Right atrium auricular region (tissue), 2 donors: Measurements from ENCODE around the gene MT1B. TPM values are rescaled to one million over a fixed set of nuclear protein-coding genes. Genes with fewer than 3 reads are reported as not detected.
"Not testable (repeated sequence)": the region's sequence is repeated elsewhere in the genome, so short reads cannot be mapped to it uniquely, and the experiment has no call there.

Experiments used
- DNase-seq: peaks from one replicate; pipeline ENCODE4 v3.0.0-alpha.2; 2019; ENCODE audit warnings: low spot score
- H3K27ac ChIP-seq, 2 donors: fragments of 200-600 bp; sonication (generic); 1 replicate in 1 of 2; 2 replicates in 1 of 2; pipeline ENCODE4 v1.5.1; 2016 to 2019
- H3K27me3 ChIP-seq, 2 donors: fragments of 200-600 bp; sonication (generic); one replicate each; pipeline versions ENCODE4 v1.5.1 to v1.6.0; 2017 to 2019
- H3K36me3 ChIP-seq: fragments of 200-600 bp; sonication (generic); one replicate; pipeline ENCODE4 v1.5.1; 2016
- H3K4me1 ChIP-seq, 2 donors: fragments of 200-600 bp; sonication (generic); one replicate each; pipeline versions ENCODE4 v1.5.1 to v1.6.0; 2017 to 2019
- H3K4me3 ChIP-seq, 2 donors: fragments of 200-600 bp; sonication (generic); 1 replicate in 1 of 2; 2 replicates in 1 of 2; pipeline ENCODE4 v1.5.1; 2017 to 2019; ENCODE audit warnings: mild to moderate bottlenecking in 1 of 2, moderate library complexity in 1 of 2
- H3K9me3 ChIP-seq, 2 donors: fragments of 200-600 bp; sonication (generic); one replicate each; pipeline ENCODE4 v1.5.1; 2019
- total RNA-seq, 2 donors: library from RNA; depleted of rRNA; stranded (reverse); fragments of >200 nt; gene quantifications; one replicate each; pipeline ENCODE4 v1.1.0, GENCODE V29; 2016
- TF ChIP-seq, protein P1 (sequence below), 2 donors: fragments of 200-600 bp; sonication (generic); IDR thresholded peaks; one replicate each; pipeline ENCODE4 v1.5.1; 2019; ENCODE audit warnings: antibody characterized with exemption in 2 of 2

Gene MT1B
- total RNA-seq, 2 donors from 2014 or later: not detected

DNA sequence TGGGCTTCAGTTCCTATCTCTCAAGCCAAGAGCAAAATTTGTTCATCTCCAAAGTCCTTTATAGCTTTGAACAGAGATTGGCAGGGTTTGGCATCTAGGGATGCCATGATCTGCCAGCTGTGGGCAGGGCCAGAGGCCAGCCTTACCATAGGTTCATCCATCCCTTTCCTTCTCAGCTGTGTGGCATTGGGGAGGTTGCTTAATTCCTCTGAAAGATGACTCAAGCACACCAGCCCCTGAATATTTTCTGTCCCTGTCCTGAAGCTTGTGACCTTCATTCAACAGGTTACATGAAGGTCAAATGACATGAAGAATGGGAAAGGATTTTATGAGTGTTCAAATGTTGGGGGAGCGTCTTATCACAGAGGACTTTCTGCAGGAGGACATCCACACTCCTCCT is 12.8 kb downstream of the MT1B start:
- TF ChIP-seq, protein P1, sequence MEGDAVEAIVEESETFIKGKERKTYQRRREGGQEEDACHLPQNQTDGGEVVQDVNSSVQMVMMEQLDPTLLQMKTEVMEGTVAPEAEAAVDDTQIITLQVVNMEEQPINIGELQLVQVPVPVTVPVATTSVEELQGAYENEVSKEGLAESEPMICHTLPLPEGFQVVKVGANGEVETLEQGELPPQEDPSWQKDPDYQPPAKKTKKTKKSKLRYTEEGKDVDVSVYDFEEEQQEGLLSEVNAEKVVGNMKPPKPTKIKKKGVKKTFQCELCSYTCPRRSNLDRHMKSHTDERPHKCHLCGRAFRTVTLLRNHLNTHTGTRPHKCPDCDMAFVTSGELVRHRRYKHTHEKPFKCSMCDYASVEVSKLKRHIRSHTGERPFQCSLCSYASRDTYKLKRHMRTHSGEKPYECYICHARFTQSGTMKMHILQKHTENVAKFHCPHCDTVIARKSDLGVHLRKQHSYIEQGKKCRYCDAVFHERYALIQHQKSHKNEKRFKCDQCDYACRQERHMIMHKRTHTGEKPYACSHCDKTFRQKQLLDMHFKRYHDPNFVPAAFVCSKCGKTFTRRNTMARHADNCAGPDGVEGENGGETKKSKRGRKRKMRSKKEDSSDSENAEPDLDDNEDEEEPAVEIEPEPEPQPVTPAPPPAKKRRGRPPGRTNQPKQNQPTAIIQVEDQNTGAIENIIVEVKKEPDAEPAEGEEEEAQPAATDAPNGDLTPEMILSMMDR (IDR thresholded peaks at IDR 0.05): no peak
- Histone ChIP-seq H3K27me3 (peaks cover 10% of the 10 kb centered on the region in 2 donors), H3K4me3 (no peak overlapping the region), H3K4me1 (peaks cover 0 to 20% of the 10 kb centered on the region in 2 donors), H3K36me3 (no peaks in the 10 kb centered on the region), H3K9me3 (no peaks in the 10 kb centered on the region), H3K27ac (no peak overlapping the region)
- no peak for DNase-seq

DNA sequence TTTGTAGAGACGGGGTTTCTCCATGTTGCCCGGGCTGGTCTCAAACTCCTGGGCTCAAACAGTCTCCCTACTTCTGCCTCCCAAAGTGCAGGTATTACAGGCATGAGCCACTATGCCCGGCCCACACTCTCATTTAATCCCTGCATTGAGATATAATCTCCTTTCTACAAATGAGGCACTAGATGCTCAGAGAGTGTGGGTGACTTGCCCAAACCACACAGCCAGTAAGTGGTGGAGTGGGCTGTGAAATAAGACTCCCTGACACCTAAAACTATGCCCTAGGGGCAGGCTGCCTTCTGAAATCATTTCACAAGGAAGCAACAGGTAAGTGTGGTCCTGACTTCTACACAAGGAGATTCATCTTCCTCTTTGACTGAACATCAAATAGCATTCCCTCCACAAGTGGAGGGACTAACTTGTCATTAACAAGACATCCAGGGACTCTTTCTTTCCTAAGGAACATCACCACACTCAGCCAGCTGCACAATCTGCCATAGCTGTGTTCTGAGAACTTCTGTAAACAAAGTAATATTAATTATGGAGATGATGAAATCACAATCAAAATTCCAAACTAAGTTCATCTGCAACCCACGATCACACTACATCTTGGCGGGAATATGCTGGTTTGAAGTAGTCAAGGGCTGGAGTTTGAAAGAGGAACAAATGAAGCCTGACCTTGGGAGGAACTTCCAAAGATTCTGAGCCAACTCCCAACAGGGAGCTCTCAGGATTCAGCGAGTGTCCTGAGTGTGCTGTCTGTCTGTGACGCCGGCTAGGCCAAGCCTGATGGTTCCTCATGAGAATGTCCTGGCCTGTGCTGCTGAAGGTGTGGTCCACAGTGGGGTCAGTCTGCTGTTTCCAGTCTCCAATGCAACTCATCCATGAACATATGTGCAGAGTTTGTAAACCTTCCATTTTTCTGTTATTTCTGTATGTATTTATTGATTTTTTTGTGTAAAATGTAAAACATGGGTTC is 13.9 kb downstream of the MT1B start:
- DNase-seq: not testable (repeated sequence)

DNA sequence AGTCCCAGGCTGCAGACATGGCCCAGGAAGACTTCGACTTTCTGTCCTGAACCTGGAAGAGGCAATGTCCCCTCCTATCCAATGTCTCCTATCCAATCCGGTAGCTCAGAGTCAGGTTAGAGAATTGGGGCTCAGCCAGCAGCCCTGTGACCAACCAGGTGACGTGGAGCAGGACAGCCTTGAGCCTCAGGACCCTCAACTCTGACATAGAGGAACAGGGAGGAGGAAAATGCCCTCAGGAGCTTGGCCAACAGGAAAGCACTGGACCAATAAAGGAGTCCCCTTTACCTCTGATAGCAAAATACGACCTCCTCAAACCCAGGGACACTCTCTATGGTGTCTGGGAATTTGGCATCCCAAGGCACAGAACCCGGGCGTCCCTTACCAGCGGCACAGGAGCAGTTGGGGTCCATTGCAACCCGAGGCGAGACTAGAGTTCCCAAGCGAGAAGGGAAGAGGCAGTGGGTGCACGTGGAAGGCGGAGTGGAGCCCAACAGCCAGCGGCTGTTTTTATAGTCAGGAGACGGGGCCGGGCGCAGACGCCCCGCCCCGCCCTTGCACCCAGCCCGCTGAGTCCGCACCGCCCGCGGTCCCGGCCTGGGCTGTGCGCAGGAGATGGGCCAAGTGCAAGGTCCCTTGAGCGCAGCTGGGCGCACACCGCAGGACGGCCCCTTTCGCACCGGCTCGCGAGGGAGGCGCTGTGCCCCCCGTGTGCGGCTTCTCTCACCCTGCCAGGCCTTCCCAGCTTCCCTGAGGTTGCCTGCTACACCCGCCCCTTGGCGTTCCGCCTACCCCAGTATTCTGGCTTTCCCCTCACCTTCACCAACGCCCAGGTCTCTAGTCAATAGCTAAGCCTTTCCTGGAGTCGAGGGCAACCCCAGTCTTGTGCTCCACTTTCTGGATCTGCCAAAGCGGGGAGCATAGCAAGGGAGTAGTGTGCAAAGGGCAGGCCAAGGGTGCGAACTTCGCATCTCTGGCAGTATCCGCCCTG is 16.2 kb downstream of the MT1B start, which contains the start of gene MT1G:
Gene MT1G, minus strand, starts transcription at position 485 of the 991 bp plus-strand sequence. Its CDS starts 72 bp downstream, at position 413.
- H3K27me3 ChIP-seq: peaks cover 13 to 15% of the 10 kb centered on the region in 2 donors
- no peaks in the 10 kb centered on the region for H3K9me3 ChIP-seq
- H3K4me3 ChIP-seq: peak within 1 kb of the TSS in 1 of 2 donors; percentile 29
- peaks cover 0 to 21% of the 10 kb centered on the region in 2 donors for H3K4me1 ChIP-seq
- H3K27ac ChIP-seq: no peak within 1 kb of the TSS
- H3K36me3 ChIP-seq: no peaks in the 10 kb centered on the region
- no peak for DNase-seq
- TF ChIP-seq, protein P1 (IDR thresholded peaks at IDR 0.05): no peak

More for the DNA sequence above, 13.9 kb downstream of the MT1B start:
- H3K36me3 ChIP-seq, H3K4me3 ChIP-seq, H3K27ac ChIP-seq, H3K9me3 ChIP-seq: not testable (repeated sequence)
- peaks cover 15 to 18% of the 10 kb centered on the region in 2 donors for H3K27me3 ChIP-seq
- H3K4me1 ChIP-seq: peaks cover 0 to 24% of the 10 kb centered on the region in 2 donors

DNA sequence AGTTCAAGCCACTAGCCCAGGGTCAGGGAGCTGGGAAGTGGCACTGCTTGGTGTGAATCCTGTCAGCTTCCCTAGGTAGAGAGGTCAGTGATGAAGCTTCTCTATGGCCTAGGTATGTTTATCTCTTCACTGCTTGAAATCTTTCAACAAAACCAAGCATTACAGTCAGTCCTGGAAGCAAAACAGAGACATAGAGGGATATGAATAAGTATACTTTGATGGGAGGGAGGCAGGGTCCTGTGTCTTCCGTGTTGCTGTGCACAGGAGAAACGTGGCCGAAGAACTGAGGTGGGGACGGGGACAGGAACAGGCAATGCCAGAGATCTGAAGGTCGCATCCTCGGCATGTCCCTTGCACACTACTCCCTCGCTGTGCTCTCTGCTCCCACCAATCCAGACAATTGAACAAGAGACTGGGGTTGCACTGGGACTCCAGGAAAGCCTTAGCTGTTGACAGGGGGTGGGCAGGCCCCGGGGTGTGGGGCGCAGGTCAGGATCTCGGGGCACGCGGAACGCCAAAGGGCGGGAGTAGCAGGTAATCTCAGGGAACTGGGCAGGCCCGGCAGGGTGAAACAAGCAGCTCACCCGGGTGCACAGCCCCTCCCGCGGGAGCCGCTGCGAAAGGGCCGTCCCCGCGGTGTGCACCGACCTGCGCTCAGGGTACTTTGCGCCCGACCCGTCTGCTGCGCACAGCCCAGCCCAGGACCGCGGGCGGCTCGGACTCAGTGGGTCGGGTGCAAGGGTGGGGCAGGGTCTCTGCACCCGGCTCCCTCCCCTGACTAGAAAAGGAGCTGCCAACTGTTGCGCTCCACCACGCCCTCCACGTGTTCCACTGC is 17.5 kb downstream of the MT1B start, which contains the start of gene MT1H:
Gene MT1H, plus strand, starts transcription at position 810 of the 835 bp plus-strand sequence. CDS start 71 bp downstream, outside the sequence.
- peaks cover 0 to 18% of the 10 kb centered on the region in 2 donors for H3K4me1 ChIP-seq
- H3K9me3 ChIP-seq: no peaks in the 10 kb centered on the region
- H3K27ac ChIP-seq: no peak within 1 kb of the TSS
- peaks cover 5 to 13% of the 10 kb centered on the region in 2 donors for H3K27me3 ChIP-seq
- H3K36me3 ChIP-seq: no peaks in the 10 kb centered on the region
- DNase-seq: no peak
- no peak within 1 kb of the TSS for H3K4me3 ChIP-seq
- TF ChIP-seq, protein P1 (IDR thresholded peaks at IDR 0.05): no peak

DNA sequence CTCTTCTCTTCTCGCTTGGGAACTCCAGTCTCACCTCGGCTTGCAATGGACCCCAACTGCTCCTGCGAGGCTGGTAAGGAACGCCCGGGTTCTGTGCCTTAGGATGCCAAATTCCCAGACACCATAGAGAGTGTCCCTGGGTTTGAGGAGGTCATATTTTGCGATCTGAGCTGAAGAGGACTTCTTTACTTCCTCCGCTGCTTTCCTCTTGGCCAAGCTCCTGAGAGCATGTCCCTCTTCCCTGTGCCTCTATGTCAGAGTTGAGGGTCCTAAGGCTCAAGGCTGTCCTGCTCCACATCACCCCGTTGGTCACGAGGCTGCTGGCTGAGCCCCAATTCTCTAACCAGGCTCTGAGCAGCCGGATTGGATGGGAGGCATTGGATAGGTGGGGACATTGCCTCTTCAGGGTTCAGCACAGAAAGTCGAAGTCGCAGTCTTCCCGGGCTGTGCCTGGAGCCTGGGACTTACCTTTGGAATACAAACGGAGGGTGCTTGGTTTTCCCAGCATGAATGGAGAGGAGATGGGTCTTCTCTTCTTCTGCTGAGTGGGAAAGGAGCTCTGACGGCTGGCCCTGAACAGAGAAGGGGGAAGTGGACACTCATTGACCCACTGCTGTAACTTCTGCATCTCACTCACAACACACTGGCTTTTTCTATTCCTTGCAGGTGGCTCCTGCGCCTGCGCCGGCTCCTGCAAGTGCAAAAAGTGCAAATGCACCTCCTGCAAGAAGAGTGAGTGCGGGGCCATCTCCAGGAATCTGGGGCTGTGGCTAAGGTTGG is 18.3 kb downstream of the MT1B start:
- H3K27ac ChIP-seq: no peak overlapping the region
- no peaks in the 10 kb centered on the region for H3K9me3 ChIP-seq
- DNase-seq: no peak
- peaks cover 0 to 18% of the 10 kb centered on the region in 2 donors for H3K4me1 ChIP-seq
- H3K27me3 ChIP-seq: peaks cover 5 to 13% of the 10 kb centered on the region in 2 donors
- H3K36me3 ChIP-seq: no peaks in the 10 kb centered on the region
- H3K4me3 ChIP-seq: no peak overlapping the region
- TF ChIP-seq, protein P1 (IDR thresholded peaks at IDR 0.05): no peak
